Stimulated activated naive CD8-positive, alpha-beta T cell treated with anti-CD3 and anti-CD28 coated beads, Interleukin-15, amount 100 ng/mL, for 72 hours (primary cell): ENCODE measurements around the gene FRMPD2.
"Not testable (repeated sequence)": the region's sequence is repeated elsewhere in the genome, so short reads cannot be mapped to it uniquely, and the experiment has no call there.

Source experiments
- ATAC-seq: fragments of 150-1000 bp; cut with Tn5 transposase; 2 replicates; pipeline ENCODE4 v1.10.0; 2021; ENCODE audit warnings: mild to moderate bottlenecking, moderate library complexity
- DNase-seq, 2 donors: peaks; one replicate each; pipeline ENCODE4 v3.0.0; 2021 to 2022
- H3K27ac Mint-ChIP-seq, 2 donors: one replicate each; pipeline ENCODE4 v1.8.0; 2022; ENCODE audit warnings: mild to moderate bottlenecking in 2 of 2, mixed read lengths in 2 of 2, moderate library complexity in 2 of 2
- H3K27me3 Mint-ChIP-seq: one replicate; pipeline ENCODE4 v1.8.0; 2022; ENCODE audit warnings: mixed read lengths
- H3K4me1 Mint-ChIP-seq: one replicate; pipeline ENCODE4 v1.8.0; 2022; ENCODE audit warnings: mild to moderate bottlenecking, mixed read lengths
- H3K4me3 Mint-ChIP-seq, 2 donors: one replicate each; pipeline ENCODE4 v1.8.0; 2022; ENCODE audit warnings: mild to moderate bottlenecking in 2 of 2, mixed read lengths in 2 of 2, moderate library complexity in 1 of 2
- H3K9me3 Mint-ChIP-seq, 2 donors: one replicate each; pipeline ENCODE4 v1.8.0; 2022; ENCODE audit warnings: mixed read lengths in 2 of 2

Gene FRMPD2

DNA sequence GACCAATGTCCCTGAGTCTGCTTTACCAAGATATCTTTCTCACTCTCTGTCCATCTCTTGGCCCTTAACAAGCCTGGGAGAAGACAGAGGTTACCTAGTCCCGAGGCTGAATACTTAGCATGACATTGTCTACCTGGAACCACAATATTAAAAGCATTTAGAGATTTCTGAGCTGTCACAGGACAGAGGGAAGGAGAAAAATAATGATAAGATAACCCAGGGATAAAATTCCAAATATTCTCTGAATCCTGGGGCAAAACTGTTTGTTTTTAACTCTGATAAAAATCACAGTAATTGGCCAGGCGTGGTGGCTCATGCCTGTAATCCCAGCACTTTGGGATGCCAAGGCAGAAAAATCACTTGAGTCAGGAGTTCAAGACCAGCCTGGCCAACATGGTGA, 19.9 kb upstream of the FRMPD2 start:
- ATAC-seq (no peak), DNase-seq (no peak)
- Mint-ChIP-seq H3K27me3 (no peaks in the 10 kb centered on the region), H3K27ac (no peak overlapping the region), H3K4me3 (no peak overlapping the region), H3K4me1 (peaks cover 6% of the 10 kb centered on the region), H3K9me3 (no peaks in the 10 kb centered on the region)

DNA sequence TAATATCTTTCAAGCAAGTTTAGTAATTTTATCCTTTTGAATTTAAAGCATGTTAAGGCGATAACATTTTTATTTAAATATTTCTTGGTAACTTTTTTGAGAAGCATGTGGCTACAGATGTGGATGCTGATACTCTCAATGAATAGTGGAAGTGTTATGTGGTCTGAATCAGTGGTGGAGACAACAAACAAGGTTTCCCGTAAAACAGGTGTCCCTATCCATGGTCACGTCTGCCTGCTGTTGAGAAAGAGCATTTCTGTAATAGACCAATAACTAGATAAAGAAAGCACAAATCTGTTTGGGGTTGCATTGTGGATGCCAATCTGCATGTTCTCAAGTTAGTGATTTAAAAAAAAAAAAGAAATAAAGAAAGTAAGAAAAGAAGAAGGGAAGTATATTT, 18.1 kb upstream of the FRMPD2 start:
- ATAC-seq: no peak
- DNase-seq: no peak
- no peak overlapping the region for H3K4me3 Mint-ChIP-seq
- no peaks in the 10 kb centered on the region for H3K9me3 Mint-ChIP-seq
- H3K4me1 Mint-ChIP-seq: peaks cover 12% of the 10 kb centered on the region
- H3K27ac Mint-ChIP-seq: no peak overlapping the region
- H3K27me3 Mint-ChIP-seq: no peaks in the 10 kb centered on the region

DNA sequence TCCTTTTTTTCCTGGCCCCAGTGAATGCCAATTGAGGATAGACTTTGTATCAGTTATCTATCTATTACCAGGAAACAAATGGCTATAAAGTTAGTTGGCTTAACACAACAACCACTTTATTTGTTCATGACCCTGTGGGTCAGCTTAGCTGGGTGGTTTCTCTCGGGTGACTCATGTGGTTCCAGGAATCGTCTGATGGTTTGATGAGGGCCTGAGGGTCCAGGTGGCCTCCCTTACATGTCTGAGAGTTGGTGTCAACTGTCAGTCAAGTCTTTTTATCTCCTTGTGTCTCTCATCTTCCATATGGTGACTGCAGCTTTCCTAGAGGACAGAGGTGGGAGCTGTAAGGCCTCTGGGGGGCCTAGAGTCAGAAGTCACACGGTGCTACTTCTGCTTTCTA, 16.7 kb upstream of the FRMPD2 start:
- no peak overlapping the region for H3K27ac Mint-ChIP-seq
- peaks cover 4% of the 10 kb centered on the region for H3K27me3 Mint-ChIP-seq
- ATAC-seq: no peak
- H3K9me3 Mint-ChIP-seq: no peaks in the 10 kb centered on the region
- no peak overlapping the region for H3K4me3 Mint-ChIP-seq
- H3K4me1 Mint-ChIP-seq: peaks cover 12% of the 10 kb centered on the region
- no peak for DNase-seq

DNA sequence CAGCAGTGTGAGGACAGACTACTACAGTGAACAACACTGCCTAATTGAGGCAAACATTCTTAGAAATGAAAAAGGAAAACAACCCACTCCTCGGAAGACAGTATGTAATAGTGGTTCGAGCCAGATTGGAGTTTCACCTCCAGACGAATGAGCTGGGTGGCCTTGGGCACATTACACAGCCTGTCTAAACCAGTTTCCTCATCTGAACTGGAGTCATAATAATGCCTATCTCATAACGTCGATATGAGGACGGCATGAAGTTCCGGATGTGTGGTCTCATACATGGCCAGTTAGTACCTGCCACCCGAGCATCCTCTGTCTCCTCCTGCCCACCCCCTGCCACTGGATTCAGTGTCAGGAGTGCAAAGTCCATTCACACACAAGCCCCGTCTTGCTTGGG, 15.8 kb upstream of the FRMPD2 start:
- H3K4me1 Mint-ChIP-seq: peaks cover 12% of the 10 kb centered on the region
- H3K27ac Mint-ChIP-seq: no peak overlapping the region
- H3K9me3 Mint-ChIP-seq: no peaks in the 10 kb centered on the region
- H3K27me3 Mint-ChIP-seq: peaks cover 13% of the 10 kb centered on the region
- no peak for ATAC-seq
- H3K4me3 Mint-ChIP-seq: no peak overlapping the region
- DNase-seq: no peak

DNA sequence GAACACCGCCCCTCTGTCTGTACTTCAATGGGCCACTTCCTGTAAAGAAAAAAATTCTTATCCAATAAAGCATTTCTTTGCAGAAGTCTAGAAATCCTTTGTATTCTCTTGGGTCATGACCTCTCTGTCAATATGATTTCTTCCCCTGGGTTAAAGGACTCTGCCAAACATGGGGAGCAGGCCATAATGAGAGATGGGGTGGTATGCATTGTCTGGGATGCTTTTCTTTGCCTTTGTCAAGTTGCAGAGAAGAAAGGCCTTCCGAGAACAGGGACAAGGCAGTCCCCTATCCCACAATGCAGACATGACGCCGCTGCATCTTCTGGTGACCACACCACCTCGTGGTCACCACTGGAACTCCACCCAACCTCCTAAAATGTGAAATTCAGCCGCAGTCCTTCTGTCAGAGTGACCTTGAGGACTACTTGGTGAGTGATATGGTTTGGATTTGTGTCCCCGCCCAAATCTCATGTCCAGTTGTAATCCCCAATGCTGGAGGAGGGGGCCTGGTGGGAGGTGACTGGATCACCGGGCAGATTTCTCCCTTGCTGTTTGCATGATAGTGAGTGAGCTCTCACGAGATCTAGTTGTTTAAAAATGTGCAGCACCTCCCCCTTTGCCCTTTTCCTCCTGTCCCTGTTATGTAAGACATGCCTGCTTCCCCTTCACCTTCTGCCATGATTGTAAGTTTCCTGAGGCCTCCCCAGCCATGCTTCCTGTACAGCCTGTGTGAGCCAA, 15.2 kb upstream of the FRMPD2 start:
- H3K4me1 Mint-ChIP-seq: peaks cover 12% of the 10 kb centered on the region
- peak; percentile 25 to 38 for DNase-seq
- peak; percentile 56 for ATAC-seq
- H3K4me3 Mint-ChIP-seq: no peak overlapping the region
- peaks cover 19% of the 10 kb centered on the region for H3K27me3 Mint-ChIP-seq
- H3K9me3 Mint-ChIP-seq: peaks cover 0 to 4% of the 10 kb centered on the region in 2 donors
- H3K27ac Mint-ChIP-seq: no peak overlapping the region

DNA sequence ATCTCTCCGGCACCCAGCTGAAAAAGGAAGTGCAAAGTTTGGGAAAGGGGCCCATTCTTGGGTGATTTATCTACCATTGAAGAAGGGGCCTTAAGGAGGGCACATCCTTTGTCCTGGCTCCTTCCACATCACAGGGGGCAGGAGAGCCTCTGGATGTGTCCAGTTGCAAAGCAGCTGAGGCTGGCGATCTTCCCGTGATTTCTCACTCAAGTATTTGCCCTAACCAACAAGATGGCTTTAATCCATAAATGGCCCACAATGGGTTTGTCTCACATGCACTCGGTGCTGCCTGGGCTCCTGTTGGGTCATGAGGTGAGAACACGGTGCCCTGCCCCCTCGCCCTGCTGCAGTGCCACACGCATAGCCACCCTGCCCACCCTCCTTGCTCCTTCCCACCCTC, 14.2 kb upstream of the FRMPD2 start:
- no peak for DNase-seq
- Mint-ChIP-seq H3K4me1 (peaks cover 12% of the 10 kb centered on the region), H3K4me3 (no peak overlapping the region), H3K27ac (no peak overlapping the region), H3K9me3 (peaks cover 5 to 13% of the 10 kb centered on the region in 2 donors), H3K27me3 (peaks cover 28% of the 10 kb centered on the region)
- no peak for ATAC-seq

DNA sequence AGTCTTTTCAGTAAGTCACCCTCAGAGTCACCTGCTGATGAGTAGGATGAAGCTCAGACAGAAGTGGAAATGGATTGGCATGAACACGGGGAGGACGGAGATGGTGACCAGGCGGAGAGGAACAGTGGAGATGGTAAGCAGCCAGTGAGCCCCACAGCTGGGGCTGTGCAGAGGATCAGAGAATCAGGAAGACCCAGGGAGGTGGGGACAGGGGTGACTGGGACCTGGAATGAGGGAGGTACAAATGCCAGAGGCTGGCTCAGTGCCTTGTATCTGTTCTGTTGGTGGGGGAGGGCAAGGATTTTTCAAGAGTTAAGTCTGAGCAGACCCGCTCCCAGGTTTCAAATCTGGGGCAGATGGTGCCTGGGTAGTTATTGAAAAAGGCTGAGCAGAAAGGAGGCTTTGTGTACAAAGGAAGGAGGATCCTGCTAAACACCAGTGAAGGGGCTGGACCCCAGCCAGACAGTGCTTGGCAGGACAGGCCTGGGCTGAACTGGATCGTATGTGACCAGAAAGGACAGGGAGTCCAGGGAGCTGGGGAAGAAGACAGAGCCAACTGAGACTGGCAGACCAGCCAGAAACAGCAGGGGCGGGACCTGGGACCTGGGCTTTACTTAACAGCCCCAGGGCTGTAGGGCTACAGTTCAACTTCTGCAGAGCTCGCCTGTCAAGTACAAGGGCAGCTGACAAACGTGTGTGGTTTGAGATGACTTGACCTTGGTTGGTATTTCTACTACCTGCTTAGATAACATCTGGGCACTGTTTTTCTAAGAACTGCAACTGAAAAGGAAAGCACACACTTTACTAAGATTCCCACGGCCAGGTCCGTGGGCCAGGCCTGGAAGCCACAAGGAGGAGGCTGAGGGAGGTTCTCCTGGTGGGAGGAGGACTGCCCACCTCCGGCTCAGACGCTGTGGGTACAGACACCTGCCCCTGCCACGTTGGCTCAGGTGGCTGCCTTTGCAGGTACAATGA, 13.2 kb upstream of the FRMPD2 start:
- no peak for DNase-seq
- H3K27ac Mint-ChIP-seq: peak overlapping the region in 1 of 2 donors; percentile 76

DNA sequence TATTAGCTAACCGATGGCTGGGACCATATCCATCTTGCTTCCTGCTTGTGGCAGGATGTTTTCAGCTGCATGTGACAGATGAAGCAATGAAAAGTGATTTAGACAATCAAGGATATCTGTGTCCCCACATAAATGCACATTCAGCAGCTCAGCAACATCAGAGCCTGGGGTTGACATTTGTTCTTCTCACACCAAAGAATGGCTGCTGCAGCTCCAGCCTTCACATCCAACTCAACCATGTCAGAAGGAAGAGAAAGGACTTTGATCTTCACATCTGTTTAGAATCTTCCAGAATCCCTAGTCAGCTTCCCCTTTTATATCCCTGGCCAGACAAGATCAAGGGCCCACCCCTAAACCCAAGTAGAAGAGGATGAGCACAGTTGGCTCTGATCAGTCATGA, 11.9 kb upstream of the FRMPD2 start:
- Mint-ChIP-seq H3K9me3 (peaks cover 8 to 21% of the 10 kb centered on the region in 2 donors), H3K4me3 (no peak overlapping the region), H3K27ac (no peak overlapping the region), H3K4me1 (peaks cover 12% of the 10 kb centered on the region), H3K27me3 (peaks cover 34% of the 10 kb centered on the region)
- ATAC-seq: no peak
- DNase-seq: no peak

More for the DNA sequence above, 13.2 kb upstream of the FRMPD2 start:
- Mint-ChIP-seq H3K4me3 (no peak overlapping the region), H3K9me3 (peaks cover 7 to 17% of the 10 kb centered on the region in 2 donors), H3K27me3 (peaks cover 32% of the 10 kb centered on the region), H3K4me1 (peaks cover 12% of the 10 kb centered on the region)
- peak; percentile 42 for ATAC-seq

DNA sequence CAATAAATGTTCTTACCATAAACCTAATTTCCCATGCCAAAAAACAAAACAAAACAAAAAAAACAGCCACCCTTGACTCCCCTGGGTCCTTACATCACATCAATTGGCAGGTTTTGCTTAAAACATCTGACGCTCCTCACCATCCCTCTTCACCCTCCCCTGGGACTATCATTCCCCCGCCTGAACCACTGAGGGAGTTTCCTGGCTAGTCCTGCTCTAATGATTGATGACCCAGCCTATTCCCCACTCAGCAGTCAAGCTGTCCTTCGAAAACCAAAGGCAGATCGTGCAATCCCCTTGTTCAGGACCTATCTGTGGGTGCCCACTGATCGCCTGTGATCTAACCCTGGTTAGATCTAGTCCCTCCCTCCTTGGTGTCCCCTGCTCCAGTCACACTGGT, 11.2 kb upstream of the FRMPD2 start:
- no peak for DNase-seq
- peaks cover 12% of the 10 kb centered on the region for H3K4me1 Mint-ChIP-seq
- H3K27me3 Mint-ChIP-seq: peaks cover 38% of the 10 kb centered on the region
- ATAC-seq: no peak
- H3K9me3 Mint-ChIP-seq: peaks cover 11 to 25% of the 10 kb centered on the region in 2 donors
- H3K27ac Mint-ChIP-seq: no peak overlapping the region
- H3K4me3 Mint-ChIP-seq: no peak overlapping the region

DNA sequence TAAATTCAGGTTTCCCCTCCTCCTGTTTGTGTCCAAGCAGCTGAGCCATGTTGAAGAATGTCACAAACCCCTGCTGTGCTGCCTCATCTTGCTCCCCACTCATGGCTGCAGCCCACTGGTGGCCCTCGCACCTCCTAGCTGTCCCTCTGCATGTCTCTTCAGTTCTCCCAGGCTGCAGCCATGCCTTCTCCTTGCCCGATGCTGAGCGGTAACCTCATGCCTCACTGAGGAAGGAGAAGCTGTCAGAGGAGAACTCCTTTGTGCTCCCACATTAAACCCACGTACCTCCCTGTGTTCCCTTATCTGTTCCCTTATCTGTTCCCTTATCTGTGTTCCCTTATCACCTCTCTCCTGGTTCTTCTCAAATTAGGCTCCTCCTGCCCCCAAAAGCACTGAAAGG, 10.3 kb upstream of the FRMPD2 start:
- Mint-ChIP-seq H3K9me3 (peaks cover 11 to 25% of the 10 kb centered on the region in 2 donors), H3K4me3 (no peak overlapping the region), H3K4me1 (peaks cover 7% of the 10 kb centered on the region), H3K27ac (no peak overlapping the region), H3K27me3 (peaks cover 38% of the 10 kb centered on the region)
- no peak for DNase-seq
- no peak for ATAC-seq

DNA sequence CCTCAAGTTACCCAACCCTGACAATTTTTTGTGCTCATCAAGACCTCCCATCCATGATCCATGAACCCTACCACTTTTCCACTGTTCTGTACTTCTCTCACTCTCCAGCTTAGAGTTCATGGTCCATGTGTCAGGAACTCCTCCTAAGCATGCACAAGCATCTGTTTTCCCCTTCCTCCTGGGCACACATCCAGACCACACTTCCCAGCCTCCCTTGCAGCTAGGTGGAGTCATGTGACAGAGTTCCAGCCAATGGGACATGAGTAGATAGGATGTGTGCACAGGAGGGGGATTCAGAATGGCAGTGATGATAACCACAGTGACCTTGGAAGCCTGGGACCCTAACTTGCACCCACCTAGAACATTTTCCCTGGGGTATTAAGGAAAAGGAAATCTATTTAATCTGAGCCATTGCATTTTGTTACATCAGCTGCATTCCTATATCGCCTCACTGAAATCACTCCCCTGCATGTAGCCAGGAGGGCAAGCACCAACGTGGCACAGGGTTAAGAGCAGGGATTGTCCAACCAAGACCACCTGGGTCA, 9.6 kb upstream of the FRMPD2 start:
- H3K27me3 Mint-ChIP-seq: peaks cover 38% of the 10 kb centered on the region
- H3K4me1 Mint-ChIP-seq: peaks cover 6% of the 10 kb centered on the region
- peaks cover 11 to 25% of the 10 kb centered on the region in 2 donors for H3K9me3 Mint-ChIP-seq
- DNase-seq (no peak), ATAC-seq (no peak)
- H3K4me3 Mint-ChIP-seq: no peak overlapping the region
- H3K27ac Mint-ChIP-seq: no peak overlapping the region

DNA sequence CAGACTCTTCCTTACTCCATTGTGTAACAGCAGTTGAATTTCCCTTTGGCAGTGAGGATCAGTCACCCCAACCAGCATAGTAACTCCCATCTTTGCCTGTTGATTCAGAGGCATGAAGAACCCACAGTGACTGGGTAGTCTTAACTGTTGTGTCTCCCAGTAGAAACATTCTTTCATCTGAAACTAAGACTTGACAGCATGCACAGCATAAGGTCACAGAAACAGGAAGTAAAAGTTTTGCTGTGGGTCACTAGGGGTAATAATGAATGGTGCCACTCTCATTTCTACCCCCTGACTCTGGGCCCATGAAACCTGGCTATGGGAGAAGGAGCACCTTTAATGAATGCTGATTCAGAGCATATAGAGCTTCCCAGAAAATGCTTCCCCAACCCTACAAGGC, 8.3 kb upstream of the FRMPD2 start:
- Mint-ChIP-seq H3K27ac (no peak overlapping the region), H3K27me3 (peaks cover 38% of the 10 kb centered on the region)
- no peak for ATAC-seq

DNA sequence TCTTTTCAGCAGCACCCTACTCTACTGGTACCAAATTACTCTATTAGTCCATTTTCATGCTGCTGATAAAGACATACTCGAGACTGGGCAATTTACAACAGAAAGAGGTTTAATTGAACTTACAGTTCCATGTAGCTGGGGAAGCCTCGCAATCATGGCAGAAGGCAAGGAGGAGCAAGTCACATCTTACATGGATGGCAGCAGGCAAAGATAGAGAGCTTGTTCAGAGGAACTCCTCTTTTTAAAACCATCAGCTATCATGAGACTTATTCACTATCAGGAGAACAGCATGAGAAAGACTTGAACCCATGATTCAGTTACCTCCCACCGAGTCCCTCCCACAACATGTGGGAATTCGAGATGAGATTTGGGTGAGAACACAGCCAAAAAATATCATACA, 7.2 kb upstream of the FRMPD2 start:
- H3K4me1 Mint-ChIP-seq, H3K27ac Mint-ChIP-seq, DNase-seq, H3K4me3 Mint-ChIP-seq, ATAC-seq: not testable (repeated sequence)
- Mint-ChIP-seq H3K9me3 (peaks cover 11 to 25% of the 10 kb centered on the region in 2 donors), H3K27me3 (peaks cover 38% of the 10 kb centered on the region)

More for the DNA sequence above, 8.3 kb upstream of the FRMPD2 start:
- no peak for DNase-seq
- H3K9me3 Mint-ChIP-seq: peaks cover 11 to 25% of the 10 kb centered on the region in 2 donors
- H3K4me3 Mint-ChIP-seq: no peak overlapping the region
- H3K4me1 Mint-ChIP-seq: no peaks in the 10 kb centered on the region

DNA sequence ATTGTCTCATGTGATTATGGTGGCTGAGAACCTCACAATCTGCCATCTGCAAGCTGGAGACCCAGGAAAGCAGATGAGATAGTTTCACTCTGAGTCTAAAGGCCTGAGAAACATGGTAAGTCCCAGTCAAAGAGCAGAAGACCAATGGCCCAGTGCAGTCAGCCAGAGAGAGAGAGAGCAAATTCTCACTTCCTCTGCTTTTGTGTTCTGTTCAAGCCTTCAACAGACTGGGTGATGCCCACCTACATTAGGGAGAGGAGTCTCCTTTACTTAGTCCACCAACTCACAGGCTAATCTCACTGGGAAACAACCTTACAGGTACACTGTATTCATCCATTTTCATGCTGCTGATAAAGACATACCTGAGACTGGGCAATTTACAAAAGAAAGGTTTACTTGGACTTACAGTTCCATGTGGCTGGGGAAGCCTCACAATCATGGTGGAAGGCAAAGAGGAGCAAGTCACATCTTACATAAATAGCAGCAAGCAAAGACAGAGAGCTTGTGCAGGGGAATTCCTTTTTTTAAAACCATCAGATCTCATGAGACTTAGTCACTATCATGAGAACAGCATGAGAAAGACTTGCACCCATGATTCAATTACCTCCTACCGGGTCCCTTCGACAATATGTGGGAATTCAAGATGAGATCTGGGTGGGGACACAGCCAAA, 4.7 kb upstream of the FRMPD2 start:
- H3K9me3 Mint-ChIP-seq: peaks cover 11 to 18% of the 10 kb centered on the region in 2 donors
- H3K27ac Mint-ChIP-seq: no peak overlapping the region
- no peak overlapping the region for H3K4me3 Mint-ChIP-seq
- ATAC-seq (no peak), DNase-seq (no peak)
- H3K4me1 Mint-ChIP-seq: no peaks in the 10 kb centered on the region
- peaks cover 16% of the 10 kb centered on the region for H3K27me3 Mint-ChIP-seq

DNA sequence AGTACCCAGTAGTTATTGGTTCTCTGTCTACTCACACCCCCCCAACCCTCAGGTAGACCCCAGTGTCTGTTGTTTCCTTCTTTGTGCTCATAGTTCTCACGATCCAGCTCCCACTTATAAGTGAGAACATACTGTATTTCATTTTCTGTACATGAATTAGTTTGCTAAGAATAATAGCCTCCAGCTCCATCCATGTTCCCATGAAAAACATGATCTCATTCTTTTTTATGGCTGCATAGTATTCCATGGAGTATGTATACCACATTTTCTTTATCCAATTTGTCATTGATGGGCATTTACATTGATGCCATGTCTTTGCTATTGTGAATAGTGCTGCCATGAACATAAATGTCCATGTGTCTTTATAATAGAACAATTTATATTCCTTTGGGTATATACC, 2.6 kb upstream of the FRMPD2 start:
- H3K27me3 Mint-ChIP-seq: peaks cover 7% of the 10 kb centered on the region
- no peak overlapping the region for H3K27ac Mint-ChIP-seq
- peaks cover 4 to 8% of the 10 kb centered on the region in 2 donors for H3K9me3 Mint-ChIP-seq
- ATAC-seq (no peak), DNase-seq (no peak)
- no peaks in the 10 kb centered on the region for H3K4me1 Mint-ChIP-seq
- no peak overlapping the region for H3K4me3 Mint-ChIP-seq
